CD4-positive, alpha-beta T cell treated with Interleukin-2 at 100 ng/mL for 4 hours (primary cell): ENCODE measurements around the gene PCIF1.
A peak's percentile ranks its signal among the peaks of the same experiment; 100 is the strongest.
"Not testable (repeated sequence)": the region's sequence is repeated elsewhere in the genome, so short reads cannot be mapped to it uniquely, and the experiment has no call there.

Experiments used
- DNase-seq: peaks from one replicate; pipeline ENCODE4 v3.0.0-alpha.2; 2020; ENCODE audit warnings: low spot score

Gene PCIF1

DNA sequence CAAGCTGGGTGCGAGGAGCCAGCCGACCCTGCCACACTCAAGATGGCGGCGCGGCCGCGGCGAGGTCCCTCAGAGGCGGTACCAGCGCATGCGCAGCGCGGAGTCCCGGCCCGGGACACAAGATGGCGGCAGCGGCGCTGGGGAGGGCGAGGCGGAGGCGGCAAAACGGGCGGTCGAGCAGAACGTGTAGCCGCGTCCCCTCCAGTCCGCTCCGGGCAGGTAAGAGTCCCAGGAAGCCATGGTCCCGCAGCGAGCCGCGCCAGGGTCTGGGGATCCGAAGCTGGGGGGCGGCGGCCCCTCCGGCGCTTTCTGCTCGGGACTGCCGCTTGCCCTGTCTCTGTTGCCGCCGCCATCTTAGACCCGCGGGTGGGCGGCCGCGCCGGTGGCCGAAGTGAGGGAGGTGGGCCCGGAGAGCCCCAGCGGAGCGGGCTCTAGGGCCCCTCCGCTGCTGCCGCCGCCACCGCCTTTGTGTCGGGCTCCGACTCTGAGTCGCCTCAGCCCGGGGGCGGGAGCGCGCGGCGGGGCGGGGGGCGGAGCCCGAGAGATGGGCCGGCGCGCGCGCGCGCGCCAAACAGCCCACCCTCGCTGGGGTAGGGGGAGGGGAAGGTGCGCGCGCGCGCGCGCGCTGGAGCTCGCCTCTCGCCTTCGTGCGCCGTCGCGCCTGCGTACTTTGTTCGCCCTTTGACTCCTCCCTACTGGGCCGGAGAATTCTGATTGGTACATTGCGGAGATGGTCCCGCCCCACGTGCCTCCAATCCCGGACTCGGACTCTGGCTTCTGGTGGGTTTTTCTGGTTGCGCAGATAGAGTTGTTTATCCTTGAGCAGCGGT is at the start of gene PCIF1:
Gene PCIF1 (plus strand): TSS at position 98 of the 830 bp plus-strand sequence. CDS start 4,317 bp downstream, outside the sequence.
- DNase-seq = peak; percentile 98

DNA sequence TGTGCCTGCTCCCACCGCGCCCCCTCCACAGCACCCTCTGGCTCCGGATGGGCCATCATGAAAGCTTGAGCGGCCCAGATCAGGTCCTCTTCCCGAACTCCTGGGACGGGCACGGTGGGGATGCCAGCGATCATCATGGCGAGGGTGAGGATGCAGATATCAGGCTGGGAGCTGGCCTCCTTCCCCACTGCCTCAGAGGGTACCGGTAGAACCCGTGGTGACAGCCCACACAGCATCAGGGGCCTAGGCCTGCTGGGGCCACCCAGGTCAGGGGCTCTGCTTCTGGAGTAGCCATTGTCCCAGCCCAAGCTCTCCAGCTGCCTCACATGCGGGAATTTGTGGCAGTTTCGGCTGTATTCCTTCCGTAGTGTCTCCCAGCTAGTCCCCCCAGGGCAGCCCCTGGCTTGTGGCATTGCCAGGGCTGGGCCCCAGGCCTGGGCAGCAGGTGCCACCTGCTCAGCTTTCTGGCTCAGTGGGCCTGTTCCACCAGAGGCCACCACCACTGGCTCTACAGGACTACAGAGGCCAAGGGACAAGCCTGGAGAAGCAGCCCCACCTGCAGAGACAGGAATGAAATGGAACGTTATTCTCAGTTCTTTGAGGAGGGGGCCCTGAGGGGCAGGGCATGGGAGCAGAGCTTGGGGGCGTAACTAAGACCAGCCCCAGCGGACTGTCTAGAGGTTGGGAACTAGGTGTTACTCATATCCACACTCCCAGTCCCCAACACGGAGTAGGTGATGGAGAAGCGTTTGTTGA is 47.7 kb upstream of the PCIF1 start:
- no peak for DNase-seq

DNA sequence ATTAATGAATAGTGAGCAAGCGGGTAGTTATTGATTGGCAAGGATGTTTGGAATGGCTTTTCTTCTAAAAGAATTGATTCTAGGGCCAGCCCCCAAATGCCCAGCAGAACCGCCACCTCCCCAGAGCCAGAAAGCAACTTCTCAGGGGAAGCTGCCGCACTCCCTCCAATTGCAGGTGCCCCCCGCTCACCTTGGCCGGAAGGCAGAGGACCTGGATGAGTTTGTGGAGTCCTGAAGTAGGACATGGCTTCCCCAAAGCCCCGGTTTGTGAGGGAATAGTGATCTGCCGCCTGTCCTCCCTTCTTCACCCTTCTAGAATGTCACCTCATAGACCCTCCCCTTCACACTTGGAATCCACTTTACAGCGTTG is 47.2 kb upstream of the PCIF1 start, which contains the start of gene SPATA25:
Gene SPATA25 (minus strand): TSS at position 277 of the 370 bp plus-strand sequence. CDS start 32 bp downstream, at position 245.
- DNase-seq = no peak

DNA sequence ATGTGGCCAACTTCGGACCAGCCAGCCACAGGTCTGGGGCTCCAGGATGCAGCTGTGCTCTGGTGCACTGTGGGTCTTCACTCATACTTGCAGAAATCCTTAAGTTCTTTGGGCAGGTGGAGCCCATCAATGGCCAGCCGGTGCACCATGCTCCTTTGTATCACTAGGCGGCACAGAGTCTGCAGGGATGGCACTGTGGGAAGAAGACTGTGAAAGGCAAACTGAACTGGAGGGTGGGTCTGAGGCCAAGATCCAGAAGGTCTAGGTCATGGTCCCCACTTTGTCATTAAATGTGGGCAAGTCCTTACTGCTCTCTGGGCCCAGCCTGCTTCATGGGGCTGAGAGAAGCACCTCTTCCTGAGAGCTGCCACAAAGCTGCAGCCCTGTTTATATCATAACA is 45.8 kb upstream of the PCIF1 start:
- no peak for DNase-seq

DNA sequence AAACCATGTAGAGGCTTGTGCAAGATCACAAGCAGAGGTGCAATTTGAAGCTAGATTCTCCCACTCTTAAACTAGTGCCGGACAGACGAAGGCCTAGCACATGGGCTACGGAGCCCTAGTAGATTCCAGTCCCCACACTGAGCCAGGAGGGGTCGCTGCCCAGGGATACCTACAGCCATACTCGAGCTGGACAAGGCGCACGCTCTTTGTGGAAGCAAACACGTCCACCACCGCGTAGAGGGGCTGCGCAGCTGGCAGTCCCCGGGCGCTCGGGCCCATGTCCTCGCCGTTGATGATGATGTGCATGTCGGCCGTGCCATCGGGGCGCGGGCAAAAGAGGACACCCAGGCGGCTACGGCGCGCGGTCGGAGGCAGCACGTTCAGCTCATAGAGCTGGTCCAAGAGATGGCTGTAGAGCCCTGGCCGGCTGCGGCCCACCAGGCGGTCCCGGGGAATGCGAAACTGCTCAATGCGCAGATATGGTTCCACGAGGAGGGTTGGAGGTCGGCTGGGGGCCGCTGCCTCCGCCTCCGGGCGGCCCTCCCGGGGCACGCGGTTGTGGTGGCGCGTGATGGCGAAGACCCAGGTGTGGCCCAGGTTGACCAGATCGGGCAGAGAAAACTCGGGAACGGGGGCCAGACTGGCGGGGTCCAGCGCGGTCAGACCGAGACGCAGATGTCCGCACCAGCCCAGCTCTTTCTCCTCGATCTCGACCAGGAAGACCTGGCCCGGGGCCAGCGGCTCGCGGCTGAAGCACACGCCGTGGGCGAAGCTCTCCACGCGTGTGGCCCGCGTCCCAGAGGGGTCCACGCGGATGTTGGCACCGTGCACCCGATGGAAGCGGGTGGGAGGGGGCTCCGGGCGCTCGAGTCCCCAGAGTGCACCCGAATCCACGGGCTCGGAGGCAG is 44.2 kb upstream of the PCIF1 start:
- DNase-seq = peak; percentile 42

DNA sequence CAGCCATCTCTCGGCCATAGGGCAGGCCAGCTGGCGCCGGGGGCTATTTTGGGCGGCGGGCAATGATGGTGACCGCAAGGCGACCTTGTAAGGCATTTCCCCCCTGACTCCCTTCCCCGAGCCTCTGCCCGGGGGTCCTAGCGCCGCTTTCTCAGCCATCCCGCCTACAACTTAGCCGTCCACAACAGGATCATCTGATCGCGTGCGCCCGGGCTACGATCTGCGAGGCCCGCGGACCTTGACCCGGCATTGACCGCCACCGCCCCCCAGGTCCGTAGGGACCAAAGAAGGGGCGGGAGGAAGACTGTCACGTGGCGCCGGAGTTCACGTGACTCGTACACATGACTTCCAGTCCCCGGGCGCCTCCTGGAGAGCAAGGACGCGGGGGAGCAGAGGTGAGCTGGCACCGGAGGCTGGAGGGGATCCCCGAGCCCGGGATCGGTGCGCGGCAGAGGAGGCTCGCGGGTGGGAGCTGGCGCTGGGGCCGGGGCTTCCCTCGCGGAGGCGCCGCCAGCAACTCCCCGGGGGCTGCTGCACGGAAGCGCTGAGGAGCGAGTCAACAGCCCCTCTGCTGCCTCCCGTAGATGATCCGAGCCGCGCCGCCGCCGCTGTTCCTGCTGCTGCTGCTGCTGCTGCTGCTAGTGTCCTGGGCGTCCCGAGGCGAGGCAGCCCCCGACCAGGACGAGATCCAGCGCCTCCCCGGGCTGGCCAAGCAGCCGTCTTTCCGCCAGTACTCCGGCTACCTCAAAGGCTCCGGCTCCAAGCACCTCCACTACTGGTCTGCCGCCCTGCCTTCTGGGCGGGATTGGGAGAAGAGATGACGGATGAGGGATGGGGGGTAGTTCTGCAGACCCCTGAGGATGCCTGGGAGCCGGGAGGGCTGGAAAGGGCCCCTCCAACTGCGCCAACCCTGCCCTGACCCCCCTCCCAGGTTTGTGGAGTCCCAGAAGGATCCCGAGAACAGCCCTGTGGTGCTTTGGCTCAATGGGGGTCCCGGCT is 43.2 kb upstream of the PCIF1 start, which contains the start of the genes CTSA and NEURL2:
Gene CTSA (plus strand): TSS at position 351 of the 999 bp plus-strand sequence. CDS start 234 bp downstream, at position 585.
Gene NEURL2 (minus strand): TSS at position 224 of the 999 bp plus-strand sequence. CDS start 217 bp downstream, at position 7.
- peak; percentile 81 for DNase-seq

DNA sequence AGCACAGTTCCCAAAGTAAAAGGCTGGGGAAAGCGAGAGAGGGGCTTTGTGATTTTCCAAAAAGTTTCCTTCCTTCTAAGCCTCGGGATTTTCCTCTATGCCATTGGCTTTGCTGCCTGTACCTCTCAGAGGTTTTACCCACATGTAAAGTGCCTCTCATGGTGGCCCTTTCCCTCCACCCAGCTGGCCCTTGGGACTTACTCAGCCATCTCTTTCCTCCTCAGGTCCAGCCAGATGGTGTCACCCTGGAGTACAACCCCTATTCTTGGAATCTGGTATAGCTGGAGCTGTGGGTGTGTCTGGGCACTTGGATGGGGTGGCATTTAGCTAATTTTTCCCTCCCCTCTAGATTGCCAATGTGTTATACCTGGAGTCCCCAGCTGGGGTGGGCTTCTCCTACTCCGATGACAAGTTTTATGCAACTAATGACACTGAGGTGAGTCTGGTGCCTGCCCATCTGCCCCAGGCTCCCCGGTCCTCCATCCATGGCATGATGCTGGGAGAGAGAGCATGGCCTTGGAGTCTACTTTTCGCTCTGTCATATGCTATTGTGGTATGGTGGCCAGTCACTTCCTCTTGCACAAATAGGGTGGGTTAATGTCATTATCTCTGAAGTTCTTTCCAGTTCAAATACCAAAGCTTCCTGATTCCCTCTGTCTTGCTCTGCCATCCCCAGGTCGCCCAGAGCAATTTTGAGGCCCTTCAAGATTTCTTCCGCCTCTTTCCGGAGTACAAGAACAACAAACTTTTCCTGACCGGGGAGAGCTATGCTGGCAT is 42.2 kb upstream of the PCIF1 start:
- no peak for DNase-seq

DNA sequence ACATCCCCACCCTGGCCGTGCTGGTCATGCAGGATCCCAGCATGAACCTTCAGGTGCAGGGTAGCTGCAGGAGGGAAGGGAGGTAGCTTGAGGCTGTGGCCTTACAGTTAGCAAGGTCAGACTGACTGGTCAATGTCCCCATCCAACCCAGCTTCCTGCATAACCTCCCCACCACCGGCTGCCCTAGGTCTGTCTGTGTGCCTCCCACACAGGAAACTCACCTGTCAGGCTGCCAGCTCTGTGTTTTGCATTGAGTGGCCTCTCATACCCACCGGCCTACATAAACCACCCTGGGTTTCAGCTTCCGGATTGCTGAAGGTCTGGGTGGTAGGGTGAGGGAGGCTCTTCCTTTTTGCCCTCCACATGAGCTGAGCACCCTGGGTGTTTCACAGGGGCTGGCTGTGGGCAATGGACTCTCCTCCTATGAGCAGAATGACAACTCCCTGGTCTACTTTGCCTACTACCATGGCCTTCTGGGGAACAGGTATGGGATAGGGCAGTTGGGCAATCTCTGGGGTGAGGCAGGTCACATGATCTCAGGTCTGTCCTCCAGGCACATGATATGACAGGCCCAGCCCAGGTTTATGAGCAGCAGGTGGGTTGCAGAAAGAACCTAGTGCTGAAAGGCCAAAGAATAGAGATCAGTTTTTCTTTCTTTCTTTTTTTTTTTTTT is 41.5 kb upstream of the PCIF1 start:
- DNase-seq = peak; percentile 27

DNA sequence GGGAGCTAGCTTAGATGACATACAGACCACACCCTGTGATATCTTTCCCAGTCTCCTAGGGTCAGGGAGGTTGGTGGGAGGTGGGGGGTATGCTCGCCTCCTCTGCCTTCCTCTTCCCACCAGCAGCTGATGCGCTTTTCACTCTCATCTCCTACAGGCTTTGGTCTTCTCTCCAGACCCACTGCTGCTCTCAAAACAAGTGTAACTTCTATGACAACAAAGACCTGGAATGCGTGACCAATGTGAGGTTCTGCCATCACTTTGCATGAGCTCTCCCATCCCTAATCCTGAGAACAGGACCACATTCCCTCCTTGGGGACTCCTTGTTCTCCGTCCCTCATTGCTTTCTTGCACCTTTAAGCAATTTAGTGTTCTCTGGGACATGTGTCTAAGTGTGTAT is 40.7 kb upstream of the PCIF1 start:
- DNase-seq = no peak

DNA sequence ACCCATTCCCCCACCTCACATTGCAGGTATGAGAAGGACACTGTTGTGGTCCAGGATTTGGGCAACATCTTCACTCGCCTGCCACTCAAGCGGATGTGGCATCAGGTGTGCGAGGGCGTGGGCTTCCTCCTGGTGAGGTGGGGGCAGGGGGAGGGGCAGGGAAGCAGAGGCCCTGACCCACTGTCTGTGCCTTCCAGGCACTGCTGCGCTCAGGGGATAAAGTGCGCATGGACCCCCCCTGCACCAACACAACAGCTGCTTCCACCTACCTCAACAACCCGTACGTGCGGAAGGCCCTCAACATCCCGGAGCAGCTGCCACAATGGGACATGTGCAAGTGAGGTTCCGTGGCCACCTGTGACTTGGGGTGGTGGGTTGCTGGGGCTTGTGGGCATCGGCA is 39.7 kb upstream of the PCIF1 start:
- DNase-seq = no peak

DNA sequence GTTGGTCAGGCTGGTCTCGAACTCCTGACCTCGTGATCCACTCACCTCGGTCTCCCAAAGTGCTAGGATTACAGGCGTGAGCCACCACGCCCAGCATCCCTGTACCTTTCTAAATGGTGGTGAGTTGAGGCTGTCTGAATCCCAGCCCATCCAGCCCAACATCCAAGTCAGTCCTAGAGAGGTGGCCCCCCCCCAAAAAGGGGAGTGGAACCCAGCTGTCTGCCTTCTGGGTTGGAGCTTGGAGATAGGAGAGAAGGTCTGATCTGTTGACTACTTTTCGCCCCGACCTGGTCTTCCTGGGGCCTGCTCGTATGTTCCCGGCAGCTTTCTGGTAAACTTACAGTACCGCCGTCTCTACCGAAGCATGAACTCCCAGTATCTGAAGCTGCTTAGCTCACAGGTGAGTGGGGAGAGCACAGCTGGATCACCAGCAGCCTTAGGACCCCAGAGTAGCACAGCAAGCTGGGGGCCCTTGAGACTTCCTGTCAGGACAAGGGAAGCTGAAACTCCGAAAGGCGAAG is 37.8 kb upstream of the PCIF1 start:
- no peak for DNase-seq

DNA sequence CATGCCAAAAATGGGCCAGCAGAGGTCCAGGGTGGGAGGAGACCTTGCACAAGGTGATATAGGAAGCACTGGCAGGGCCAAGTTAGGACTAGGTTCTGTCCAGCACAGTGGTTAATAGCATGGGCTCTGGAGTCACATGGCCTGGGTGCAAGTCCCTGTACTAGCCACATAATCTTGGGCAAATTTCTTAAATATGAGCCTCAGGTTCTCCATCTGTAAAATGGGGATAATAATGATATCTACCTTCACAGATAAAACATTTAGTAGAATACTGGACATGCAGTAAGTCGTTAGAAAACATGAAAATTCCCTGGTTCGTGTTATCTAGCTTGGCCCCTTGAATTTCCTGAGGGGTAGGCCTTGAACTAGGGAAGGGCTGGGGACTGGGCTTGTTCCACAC is 37.2 kb upstream of the PCIF1 start:
- DNase-seq = no peak

DNA sequence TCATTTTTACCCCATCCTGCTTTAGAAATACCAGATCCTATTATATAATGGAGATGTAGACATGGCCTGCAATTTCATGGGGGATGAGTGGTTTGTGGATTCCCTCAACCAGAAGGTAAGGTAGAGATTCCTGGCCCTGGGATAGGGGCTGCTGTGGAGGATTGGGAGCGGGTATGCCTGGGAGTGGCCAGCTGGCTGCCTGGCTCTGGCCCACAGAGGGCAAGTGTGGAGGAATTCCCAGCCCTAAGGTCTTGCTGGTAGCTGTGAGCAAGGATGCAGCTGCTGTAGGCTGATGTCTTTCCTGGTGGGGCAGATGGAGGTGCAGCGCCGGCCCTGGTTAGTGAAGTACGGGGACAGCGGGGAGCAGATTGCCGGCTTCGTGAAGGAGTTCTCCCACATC is 36.8 kb upstream of the PCIF1 start:
- DNase-seq = no peak

DNA sequence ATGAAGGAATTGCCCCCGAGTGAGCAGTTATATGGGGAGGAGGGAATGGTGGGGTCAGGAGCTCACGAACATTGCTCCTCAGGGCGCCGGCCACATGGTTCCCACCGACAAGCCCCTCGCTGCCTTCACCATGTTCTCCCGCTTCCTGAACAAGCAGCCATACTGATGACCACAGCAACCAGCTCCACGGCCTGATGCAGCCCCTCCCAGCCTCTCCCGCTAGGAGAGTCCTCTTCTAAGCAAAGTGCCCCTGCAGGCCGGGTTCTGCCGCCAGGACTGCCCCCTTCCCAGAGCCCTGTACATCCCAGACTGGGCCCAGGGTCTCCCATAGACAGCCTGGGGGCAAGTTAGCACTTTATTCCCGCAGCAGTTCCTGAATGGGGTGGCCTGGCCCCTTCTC is 36.2 kb upstream of the PCIF1 start:
- no peak for DNase-seq

DNA sequence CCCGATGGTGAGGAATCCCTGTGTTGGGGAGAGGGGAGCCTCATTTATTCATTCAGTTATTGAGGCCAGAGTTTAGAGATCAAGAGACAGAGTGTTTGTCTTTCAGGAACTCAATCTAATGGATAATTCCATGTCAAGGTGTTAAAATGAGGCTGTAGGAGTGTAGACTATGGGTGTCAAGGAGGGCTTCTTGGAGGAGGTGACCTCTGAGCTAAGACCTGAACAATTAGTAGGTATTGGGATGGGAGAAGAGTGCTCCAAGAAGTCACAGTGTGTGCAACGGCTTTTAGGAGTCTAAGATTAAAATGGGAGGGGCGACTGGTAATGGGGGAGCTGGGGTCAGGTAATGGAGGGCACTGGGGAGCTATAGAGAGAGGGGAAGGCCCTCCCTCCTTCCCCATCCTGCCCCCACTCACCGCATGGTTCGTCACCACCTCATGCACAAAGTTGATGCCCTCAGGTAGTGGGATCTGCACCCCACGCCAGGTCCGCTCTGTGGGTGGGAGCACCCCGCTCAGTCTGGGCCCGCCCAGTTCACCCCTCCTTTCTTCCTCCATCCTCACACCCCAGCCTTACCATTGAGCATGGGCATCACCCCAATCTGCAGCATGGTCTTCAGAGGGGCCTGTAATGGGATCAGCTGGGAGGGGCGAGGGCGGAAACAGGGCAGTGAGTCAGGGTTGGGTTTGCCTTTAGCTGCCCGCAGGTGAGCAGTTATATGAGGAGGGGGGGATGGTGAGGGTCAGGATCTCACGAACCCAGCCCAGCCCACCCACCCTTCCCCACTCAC is 35.2 kb upstream of the PCIF1 start:
- no peak for DNase-seq

DNA sequence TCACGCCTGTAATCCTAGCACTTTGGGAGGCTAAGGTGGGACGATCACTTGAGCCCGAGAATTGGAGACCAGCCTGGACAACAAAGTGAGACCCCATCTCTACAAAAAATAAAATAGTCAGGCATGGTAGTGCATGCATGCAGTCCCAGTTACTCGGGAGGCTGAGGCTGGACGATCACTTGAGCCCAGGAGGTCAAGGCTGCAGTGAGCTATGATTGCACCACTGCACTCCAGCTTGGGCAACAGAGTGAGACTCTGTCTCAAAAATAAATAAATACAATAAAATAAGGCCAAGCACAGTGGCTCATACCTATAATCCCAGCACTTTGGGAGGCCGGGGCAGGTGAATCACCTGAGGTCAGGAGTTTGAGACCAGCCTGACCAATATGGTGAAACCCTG is 33.2 kb upstream of the PCIF1 start:
- DNase-seq = not testable (repeated sequence)

DNA sequence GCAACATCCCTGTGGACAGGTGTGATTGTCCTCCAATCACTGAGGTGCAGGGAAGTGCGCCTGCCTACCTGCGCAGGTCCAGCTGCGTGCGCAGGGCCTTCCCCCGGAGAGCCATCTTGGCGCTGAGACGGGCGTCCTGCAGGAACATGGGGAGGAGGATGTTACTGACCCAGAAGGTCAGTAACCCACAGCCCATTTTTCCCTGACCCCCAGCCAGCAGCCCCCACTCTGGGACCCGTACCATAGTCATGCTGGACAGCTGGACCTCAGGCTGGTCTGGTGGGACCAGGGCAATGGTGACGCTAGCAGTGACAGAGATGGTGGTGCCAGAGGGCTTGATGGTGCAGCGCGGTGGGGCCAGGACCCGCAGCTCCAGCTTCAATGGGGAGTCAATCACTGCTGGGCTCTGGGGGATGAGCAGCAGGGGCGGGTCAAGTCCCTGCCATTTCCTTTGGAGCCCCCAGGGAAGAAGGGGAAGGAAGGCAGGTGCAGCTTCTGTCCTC is 32.2 kb upstream of the PCIF1 start:
- DNase-seq = no peak
